SHP77 treated with DMSO at 0.1 percent for 48 hours (cell line): ENCODE measurements around the gene RUFY2.
"Not testable (repeated sequence)": the region's sequence is repeated elsewhere in the genome, so short reads cannot be mapped to it uniquely, and the experiment has no call there.

Source experiments
- DNase-seq: peaks from one replicate; lab custom pipeline; 2025; lab: John Stamatoyannopoulos, UW

Gene RUFY2

DNA sequence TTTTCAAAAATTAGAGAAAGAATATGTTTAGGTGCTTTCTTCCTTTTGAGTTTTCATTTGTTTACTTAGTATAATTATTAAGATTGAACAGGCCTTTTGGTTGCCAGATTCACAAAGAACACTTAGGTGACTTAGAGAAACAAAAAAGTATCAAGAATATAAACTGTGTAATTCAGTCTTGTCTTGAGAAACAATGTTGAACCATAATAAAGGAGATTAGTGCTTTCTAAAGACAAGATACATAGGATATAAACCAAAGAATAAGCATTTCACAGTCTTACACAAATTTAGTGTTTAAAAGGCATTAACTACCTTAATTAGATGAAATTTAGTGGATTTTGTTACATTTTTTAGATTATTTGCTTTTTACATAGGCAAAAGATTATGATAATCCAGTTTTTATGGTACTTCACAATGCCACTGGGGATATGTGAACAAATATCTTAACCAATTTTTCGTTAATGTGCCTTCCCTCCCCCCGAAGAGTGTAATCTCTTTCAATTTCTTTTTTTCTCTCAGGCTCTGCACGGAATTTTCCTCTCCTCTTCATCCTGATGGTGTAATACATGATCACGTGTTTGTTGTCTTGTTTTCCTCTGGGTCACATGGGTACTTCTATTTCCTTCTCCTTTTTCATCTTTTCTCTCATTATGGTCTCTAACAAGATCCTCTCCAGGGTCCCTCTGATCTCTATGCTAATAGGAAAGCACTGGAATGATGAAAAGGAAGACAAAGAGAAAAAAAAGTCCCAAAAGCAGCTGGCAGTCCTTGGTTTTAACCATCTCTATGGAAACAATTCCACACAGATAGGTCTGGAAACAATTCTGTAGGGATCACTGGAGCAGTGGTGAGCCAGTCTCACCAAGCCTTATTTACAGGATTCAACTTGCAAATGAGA is 78.9 kb downstream of the RUFY2 start:
- DNase-seq = no peak

- not testable (repeated sequence) for DNase-seq
Observed at GRCh38 chr10:68324396-68324795, 82.7 kb downstream of the RUFY2 start.

DNA sequence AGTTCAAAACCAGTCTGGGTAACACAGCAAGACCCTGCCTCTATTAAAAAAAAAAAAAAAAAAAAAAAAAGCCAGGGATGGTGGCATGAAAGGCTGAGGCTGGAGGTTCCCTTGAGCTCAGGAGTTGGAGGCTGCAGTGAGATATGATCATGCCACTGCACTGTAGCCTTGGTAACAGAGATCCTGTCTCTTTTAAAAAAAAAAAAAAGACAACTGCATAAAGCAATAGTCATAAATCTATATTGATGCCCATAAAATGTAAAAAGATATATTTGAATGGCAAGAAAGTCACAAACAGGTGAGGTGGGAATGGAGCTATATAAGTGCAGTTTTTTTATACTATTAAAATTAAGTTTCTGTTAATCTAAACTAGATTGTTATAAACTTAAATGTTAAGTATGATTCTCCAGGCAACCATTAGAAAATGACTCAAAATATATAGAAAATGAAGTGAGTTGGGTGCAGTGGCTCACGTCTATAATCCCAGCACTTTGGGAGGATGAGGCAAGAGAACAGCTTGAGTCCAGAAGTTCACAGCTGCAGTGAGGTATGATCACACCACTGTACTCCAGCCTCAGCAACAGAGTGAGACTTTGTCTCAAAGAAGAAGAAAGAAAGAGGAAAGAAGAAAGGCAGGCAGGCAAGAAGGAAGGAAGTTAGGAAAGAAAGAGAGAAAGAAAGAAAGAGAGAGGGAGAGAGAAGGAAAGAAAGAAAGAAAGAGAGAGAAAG is 88.6 kb downstream of the RUFY2 start:
- DNase-seq = no peak

GRCh38 chr10:68315582-68315981 is 91.5 kb downstream of the RUFY2 start:
- no peak for DNase-seq

- not testable (repeated sequence) for DNase-seq
Observed at GRCh38 chr10:68314930-68315329, 92.1 kb downstream of the RUFY2 start.

GRCh38 chr10:68310531-68310930 is 96.5 kb downstream of the RUFY2 start:
- no peak for DNase-seq

DNA sequence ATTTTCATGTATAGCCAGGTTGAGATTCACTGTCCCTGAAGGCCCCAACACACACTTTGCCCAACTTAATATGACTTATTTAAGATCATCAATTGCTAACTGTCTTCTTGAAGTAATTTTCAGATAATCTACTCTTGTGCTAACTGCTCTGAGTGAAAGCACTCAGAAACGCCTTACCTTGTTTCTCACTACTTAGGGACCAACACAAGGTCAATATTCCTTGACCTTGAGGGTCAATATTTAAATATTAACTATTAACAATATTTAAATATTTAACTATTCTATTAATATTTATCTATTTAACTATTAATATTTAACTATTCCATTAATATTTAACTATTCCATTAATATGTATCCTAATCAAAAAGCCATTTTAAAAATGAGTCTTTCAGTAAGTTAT is 101.2 kb downstream of the RUFY2 start:
- DNase-seq = no peak

DNA sequence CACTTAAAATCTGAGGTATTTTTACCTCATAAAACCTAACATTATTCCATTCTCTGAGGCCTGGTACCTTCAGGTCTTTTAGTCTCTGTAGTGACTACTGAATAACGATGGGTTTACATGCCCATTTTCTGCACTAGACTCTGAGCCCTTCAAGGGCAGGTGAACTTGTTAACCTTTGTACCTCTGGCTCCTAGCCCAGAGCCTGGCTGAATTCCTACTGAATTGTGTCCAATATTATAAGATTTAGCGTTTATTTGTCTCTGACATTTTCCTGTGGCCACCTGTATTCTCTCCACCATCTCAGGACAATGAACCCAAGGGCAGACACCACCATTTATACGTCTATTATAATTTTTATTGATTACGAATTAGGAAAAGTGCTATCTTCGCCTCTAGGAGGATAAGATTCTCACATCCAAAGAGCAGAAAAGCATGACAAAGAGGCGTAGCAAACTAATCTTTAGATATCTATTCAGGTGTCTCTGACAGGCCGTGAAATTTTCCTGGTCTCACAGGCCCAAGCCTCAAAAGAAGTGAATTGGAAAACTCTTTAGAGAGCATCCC is 103.1 kb downstream of the RUFY2 start:
- no peak for DNase-seq

GRCh38 chr10:68302871-68303270 is 104.2 kb downstream of the RUFY2 start:
- no peak for DNase-seq

- DNase-seq = no peak
Observed at GRCh38 chr10:68302503-68302823, 104.6 kb downstream of the RUFY2 start.

DNA sequence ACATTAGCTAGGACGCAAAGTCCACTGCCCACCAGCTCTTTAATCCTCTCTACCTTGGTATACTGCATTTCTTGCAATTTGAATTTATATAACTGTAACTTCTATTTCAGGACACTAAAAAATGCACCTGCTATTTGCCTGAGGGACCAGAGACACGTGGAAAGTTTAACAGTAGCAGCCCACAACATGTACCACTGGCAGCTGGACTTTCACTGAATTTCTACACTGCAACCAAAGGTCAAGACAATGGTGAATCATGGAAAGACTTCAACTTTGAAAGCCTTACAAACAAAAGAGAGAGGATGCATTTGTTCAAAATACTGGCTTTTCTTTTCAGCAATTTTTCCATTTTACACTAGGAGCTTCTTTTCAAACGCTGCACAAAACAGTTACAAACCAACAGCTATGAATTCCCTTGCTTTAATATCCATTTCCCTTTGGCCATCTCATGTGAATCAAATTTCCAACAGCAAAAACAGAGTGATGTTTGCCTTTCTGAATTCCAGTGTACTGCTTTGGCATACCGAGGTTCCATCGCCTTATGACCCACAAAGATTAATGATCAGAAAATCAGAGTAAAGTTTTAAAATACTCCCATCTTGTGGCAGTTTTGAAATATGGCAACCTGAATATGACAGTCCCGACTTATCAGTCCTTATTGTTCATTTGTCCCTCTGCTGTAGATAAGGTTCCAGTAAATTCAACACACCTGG is 105.1 kb downstream of the RUFY2 start:
- no peak for DNase-seq

- no peak for DNase-seq
Observed at GRCh38 chr10:68301301-68301700, 105.8 kb downstream of the RUFY2 start.

DNA sequence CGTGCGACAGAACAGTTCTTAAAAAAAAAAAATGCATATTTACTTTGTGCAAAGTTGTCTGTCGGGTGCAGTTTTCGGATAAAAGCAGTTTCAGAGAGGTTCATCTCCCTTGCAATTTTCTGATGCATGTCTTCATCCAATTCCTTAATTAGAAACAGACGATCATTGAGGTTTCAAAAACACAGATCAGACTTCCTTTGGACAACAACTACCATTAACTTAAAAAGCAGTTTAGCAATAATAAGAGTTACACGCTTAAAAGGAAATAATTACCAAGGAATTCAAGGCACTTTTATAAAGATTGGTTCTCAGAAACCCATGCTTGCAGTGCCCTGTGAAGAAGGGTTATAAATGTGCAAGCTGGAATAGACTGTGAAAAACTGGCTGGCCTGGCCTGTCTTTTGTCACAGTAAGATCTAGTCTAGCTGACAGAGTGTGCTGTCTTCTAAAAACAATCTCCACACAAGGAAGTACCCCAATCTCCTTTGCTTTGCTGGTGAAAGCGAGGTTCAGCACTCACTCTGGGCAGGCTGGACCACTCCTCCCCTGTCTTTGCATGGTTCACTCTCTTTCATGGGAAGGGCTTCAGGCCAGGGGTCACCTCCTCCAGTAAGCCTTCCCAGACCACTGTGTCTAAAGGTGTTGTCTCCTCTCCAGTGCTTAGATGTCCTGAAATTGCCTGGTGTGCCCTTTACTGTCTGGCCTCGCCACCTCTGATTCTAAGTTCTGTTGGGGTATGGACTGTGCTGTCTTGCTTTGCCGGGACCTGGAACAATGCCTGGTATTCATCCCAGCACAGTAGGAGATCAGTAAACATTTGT is 110.0 kb downstream of the RUFY2 start:
- no peak for DNase-seq
